Gastroesophageal sphincter (tissue), 3 donors: ENCODE data around the gene DPYD.

Experiments
- CTCF ChIP-seq, 4 experiments: fragments of 200-600 bp in 2 of 4; fragments of 450-650 bp in 2 of 4; sonication (generic) in 1 of 4; IDR thresholded peaks; one replicate each; pipeline ENCODE4 v1.5.1; 2017 to 2019; ENCODE audit warnings: antibody characterized with exemption in 4 of 4, mild to moderate bottlenecking in 2 of 4, moderate library complexity in 2 of 4
- EP300 ChIP-seq: sonication (generic); formaldehyde crosslinking; IDR thresholded peaks from one replicate; pipeline ENCODE4 v1.6.1; 2017; ENCODE audit warnings: antibody characterized with exemption, mild to moderate bottlenecking
- POLR2A ChIP-seq, 2 donors: fragments of 450-650 bp; IDR thresholded peaks; one replicate each; pipeline ENCODE4 v1.6.1; 2017; ENCODE audit warnings: antibody characterized with exemption in 2 of 2, mild to moderate bottlenecking in 2 of 2, moderate library complexity in 1 of 2

GRCh38 chr1:97364086-97364485, 556.7 kb downstream of the DPYD start:
- no peak for TF ChIP-seq CTCF (IDR thresholded peaks at IDR 0.05)
- no peak for TF ChIP-seq POLR2A (IDR thresholded peaks at IDR 0.05)
- no peak for TF ChIP-seq EP300
